Epithelial cell of proximal tubule (primary cell): ENCODE data around the gene ST8SIA2. TPM values are rescaled to one million over a fixed set of nuclear protein-coding genes. Genes with fewer than 3 reads are reported as not detected.

Source experiments
- DNase-seq: peaks from one replicate; pipeline ENCODE4 v3.0.0-alpha.2; 2011; ENCODE audit warnings: low read depth
- H3K4me3 ChIP-seq: 2 replicates; pipeline ENCODE4 v1.5.1; 2011; ENCODE audit warnings: low read depth, mild to moderate bottlenecking, low read length
- CTCF ChIP-seq: conservative IDR thresholded peaks from 2 replicates; pipeline ENCODE4 v1.5.1; 2012; ENCODE audit warnings: low read depth, mild to moderate bottlenecking, low read length
- total RNA-seq: library from RNA; depleted of rRNA; stranded (reverse); fragments of >200 nt; gene quantifications from 2 replicates; pipeline ENCODE4 v1.2.3, GENCODE V29; 2015

The ST8SIA2 gene
- total RNA-seq, 1 donor from 2014 or later, result 6.3 TPM

DNA sequence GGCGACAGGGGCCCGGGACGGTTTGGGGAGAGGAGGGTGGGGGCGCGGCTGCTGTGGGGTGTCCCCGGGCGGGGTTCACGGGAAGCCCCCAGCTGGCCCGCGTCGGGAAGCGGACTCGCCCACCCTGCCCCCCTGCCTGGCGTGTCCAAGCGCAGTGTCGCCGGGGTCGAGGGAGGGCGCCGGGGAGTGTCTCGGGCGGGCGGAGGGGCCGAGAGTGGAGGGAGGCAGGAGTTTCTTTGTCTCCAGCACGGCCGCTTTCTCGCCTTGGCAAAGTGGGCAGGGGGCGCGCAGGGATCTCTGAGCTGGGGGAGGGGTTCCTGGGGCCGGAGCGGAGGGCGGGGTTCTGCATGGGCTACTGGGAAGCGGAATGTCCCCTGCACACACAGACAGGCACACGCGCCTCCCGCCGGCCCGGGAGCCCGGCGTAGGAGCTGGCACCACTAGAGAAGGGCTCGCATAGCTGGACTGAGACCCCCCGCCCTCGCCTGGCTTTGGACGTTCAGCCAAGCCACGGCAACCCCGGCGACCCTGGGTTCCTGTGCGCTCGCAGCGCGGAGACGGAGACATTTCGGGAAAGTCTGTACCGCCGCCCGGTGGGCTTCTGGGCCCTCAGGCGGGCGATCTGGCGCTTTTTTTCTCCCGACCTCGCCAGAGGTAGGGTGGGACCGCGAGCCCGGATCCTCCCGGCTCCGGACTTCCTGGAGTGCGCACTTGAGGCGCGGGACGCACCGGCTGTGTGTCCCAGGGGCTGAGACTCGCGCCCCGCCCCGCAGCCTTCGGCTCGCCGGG is 822 bp downstream of the ST8SIA2 start:
- DNase-seq, result no peak
- H3K4me3 ChIP-seq, result peak overlapping the region; percentile 57
- no peak for TF ChIP-seq CTCF

GRCh38 chr15:92395098-92395635 is 1.5 kb downstream of the ST8SIA2 start:
- DNase-seq, result no peak
- peak overlapping the region; percentile 57 for H3K4me3 ChIP-seq
- no peak for TF ChIP-seq CTCF

DNA sequence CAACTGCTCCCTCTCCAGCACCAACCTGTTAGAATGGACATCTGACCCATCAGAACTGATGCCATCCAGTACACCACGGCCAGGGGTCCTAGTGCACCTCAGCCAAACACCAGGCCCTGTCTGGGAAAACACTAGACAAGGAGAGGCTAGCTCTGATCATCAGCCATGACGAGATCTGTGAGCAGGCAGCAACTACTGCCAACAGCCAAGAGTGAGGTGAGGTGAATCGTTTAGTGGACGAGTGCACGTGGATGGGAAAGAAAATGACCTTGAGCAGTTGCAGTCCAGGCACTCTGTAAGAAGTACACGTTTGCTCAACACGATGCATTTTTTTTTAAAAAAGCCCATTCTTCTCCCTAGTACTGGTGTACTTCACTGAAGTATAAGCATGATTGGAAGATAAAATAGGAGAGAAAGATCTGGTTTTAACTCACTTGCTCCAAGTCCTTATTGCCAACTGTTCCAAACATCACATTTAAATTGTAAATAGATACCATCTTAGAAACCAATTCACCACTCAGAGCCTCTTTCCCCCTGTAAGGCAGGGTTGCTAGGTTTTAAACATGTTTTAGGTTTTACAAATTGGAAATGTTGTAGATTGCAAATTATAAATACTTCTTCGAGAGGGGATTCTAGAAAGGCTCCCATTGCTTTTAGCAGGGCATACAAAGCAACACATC is 5.7 kb downstream of the ST8SIA2 start:
- H3K4me3 ChIP-seq, result no peak overlapping the region
- no peak for DNase-seq
- TF ChIP-seq CTCF, result no peak

GRCh38 chr15:92400573-92400972 is 6.9 kb downstream of the ST8SIA2 start:
- DNase-seq, result no peak
- H3K4me3 ChIP-seq, result no peak overlapping the region
- TF ChIP-seq CTCF, result no peak

GRCh38 chr15:92400980-92401787 is 7.5 kb downstream of the ST8SIA2 start:
- H3K4me3 ChIP-seq, result no peak overlapping the region
- no peak for DNase-seq
- TF ChIP-seq CTCF, result no peak

- no peak overlapping the region for H3K4me3 ChIP-seq
- no peak for DNase-seq
- no peak for TF ChIP-seq CTCF
Measured at GRCh38 chr15:92402751-92403150, 9.1 kb downstream of the ST8SIA2 start.
